ENCODE data around the gene XIST. TPM values are rescaled to one million over a fixed set of nuclear protein-coding genes. Genes with fewer than 3 reads are reported as not detected.

XIST gene
- total RNA-seq, 1 donor from 2014 or later = not detected

GRCh38 chrX:73840120-73840924, 12.2 kb downstream of the XIST start:
- Mint-ChIP-seq H3K27ac (ENCODE audit: unreplicated experiment) (no peak overlapping the region), H3K9me3 (ENCODE audit: unreplicated experiment) (no peaks in the 10 kb centered on the region), H3K36me3 (ENCODE audit: low read depth, unreplicated experiment) (no peaks in the 10 kb centered on the region), H3K27me3 (ENCODE audit: unreplicated experiment) (no peaks in the 10 kb centered on the region), H3K4me3 (ENCODE audit: unreplicated experiment) (no peak overlapping the region), H3K4me1 (ENCODE audit: unreplicated experiment) (no peaks in the 10 kb centered on the region)
- TF ChIP-seq, protein P1, sequence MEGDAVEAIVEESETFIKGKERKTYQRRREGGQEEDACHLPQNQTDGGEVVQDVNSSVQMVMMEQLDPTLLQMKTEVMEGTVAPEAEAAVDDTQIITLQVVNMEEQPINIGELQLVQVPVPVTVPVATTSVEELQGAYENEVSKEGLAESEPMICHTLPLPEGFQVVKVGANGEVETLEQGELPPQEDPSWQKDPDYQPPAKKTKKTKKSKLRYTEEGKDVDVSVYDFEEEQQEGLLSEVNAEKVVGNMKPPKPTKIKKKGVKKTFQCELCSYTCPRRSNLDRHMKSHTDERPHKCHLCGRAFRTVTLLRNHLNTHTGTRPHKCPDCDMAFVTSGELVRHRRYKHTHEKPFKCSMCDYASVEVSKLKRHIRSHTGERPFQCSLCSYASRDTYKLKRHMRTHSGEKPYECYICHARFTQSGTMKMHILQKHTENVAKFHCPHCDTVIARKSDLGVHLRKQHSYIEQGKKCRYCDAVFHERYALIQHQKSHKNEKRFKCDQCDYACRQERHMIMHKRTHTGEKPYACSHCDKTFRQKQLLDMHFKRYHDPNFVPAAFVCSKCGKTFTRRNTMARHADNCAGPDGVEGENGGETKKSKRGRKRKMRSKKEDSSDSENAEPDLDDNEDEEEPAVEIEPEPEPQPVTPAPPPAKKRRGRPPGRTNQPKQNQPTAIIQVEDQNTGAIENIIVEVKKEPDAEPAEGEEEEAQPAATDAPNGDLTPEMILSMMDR (IDR thresholded peaks at IDR 0.05; ENCODE audit: unreplicated experiment) = no peak
- DNase-seq (ENCODE audit: low spot score) = no peak

DNA sequence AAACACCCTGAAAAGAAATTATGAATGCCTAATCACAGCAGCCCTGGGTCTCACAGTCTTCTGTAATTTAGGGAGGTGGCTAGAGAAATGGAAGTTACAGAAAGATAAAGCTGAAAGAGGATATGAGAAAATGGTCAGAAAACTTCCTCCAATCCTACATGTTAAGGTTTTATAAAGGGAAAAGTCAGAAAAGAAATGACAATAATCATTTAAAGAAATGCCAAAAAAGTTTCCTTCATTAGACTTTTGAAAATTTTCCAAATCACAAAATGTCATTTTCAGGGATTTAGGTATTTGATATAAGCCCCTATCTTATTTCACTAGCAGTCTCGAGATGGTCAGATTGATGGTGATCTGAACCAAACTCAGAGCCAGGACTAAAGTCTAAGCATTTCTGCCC, 13.4 kb downstream of the XIST start:
- no peaks in the 10 kb centered on the region for H3K4me1 Mint-ChIP-seq (ENCODE audit: unreplicated experiment)
- DNase-seq (ENCODE audit: low spot score) = no peak
- H3K36me3 Mint-ChIP-seq (ENCODE audit: low read depth, unreplicated experiment) = no peaks in the 10 kb centered on the region
- TF ChIP-seq, protein P1 (IDR thresholded peaks at IDR 0.05; ENCODE audit: unreplicated experiment) = no peak
- no peaks in the 10 kb centered on the region for H3K27me3 Mint-ChIP-seq (ENCODE audit: unreplicated experiment)
- no peaks in the 10 kb centered on the region for H3K9me3 Mint-ChIP-seq (ENCODE audit: unreplicated experiment)
- H3K27ac Mint-ChIP-seq (ENCODE audit: unreplicated experiment) = no peak overlapping the region
- H3K4me3 Mint-ChIP-seq (ENCODE audit: unreplicated experiment) = no peak overlapping the region

- H3K9me3 Mint-ChIP-seq (ENCODE audit: unreplicated experiment) = no peaks in the 10 kb centered on the region
- no peaks in the 10 kb centered on the region for H3K27me3 Mint-ChIP-seq (ENCODE audit: unreplicated experiment)
- TF ChIP-seq, protein P1 (IDR thresholded peaks at IDR 0.05; ENCODE audit: unreplicated experiment) = no peak
- DNase-seq (ENCODE audit: low spot score) = no peak
- H3K4me1 Mint-ChIP-seq (ENCODE audit: unreplicated experiment) = no peaks in the 10 kb centered on the region
- H3K27ac Mint-ChIP-seq (ENCODE audit: unreplicated experiment) = no peak overlapping the region
- no peak overlapping the region for H3K4me3 Mint-ChIP-seq (ENCODE audit: unreplicated experiment)
- no peaks in the 10 kb centered on the region for H3K36me3 Mint-ChIP-seq (ENCODE audit: low read depth, unreplicated experiment)
These were observed 14.4 kb downstream of the XIST start for GRCh38 chrX:73838123-73838522.

GRCh38 chrX:73836956-73837477, 15.5 kb downstream of the XIST start:
- TF ChIP-seq, protein P1 (IDR thresholded peaks at IDR 0.05; ENCODE audit: unreplicated experiment) = no peak
- DNase-seq (ENCODE audit: low spot score) = no peak
- Mint-ChIP-seq H3K36me3 (ENCODE audit: low read depth, unreplicated experiment) (no peaks in the 10 kb centered on the region), H3K4me1 (ENCODE audit: unreplicated experiment) (no peaks in the 10 kb centered on the region), H3K27me3 (ENCODE audit: unreplicated experiment) (no peaks in the 10 kb centered on the region), H3K9me3 (ENCODE audit: unreplicated experiment) (no peaks in the 10 kb centered on the region), H3K27ac (ENCODE audit: unreplicated experiment) (no peak overlapping the region), H3K4me3 (ENCODE audit: unreplicated experiment) (no peak overlapping the region)

DNA sequence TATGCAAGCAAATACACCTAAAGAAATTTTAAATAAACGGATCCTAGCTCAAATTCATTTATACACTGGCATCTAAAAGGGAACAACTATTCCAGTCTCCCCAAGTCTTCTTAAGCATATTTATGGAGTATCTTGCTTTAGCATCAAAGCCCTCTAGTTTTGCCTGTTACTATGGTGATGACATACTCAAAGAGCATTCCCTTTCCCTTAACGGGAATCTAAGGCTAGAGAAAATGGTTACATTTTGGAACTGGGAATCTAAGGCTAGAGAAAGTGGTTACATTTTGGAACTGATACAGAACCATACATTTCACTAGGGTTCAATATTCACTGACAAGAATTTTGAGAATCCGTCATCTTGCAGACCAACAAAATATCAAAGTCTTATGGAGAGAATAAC, 18.3 kb downstream of the XIST start:
- no peak overlapping the region for H3K27ac Mint-ChIP-seq (ENCODE audit: unreplicated experiment)

More for the DNA sequence above, 18.3 kb downstream of the XIST start:
- no peaks in the 10 kb centered on the region for H3K36me3 Mint-ChIP-seq (ENCODE audit: low read depth, unreplicated experiment)
- DNase-seq (ENCODE audit: low spot score) = no peak
- H3K27me3 Mint-ChIP-seq (ENCODE audit: unreplicated experiment) = no peaks in the 10 kb centered on the region
- no peaks in the 10 kb centered on the region for H3K4me1 Mint-ChIP-seq (ENCODE audit: unreplicated experiment)
- no peaks in the 10 kb centered on the region for H3K9me3 Mint-ChIP-seq (ENCODE audit: unreplicated experiment)
- H3K4me3 Mint-ChIP-seq (ENCODE audit: unreplicated experiment) = no peak overlapping the region
- TF ChIP-seq, protein P1 (IDR thresholded peaks at IDR 0.05; ENCODE audit: unreplicated experiment) = no peak

All from endothelial cell (in vitro differentiated cells).